WERI-Rb-1 (cell line): ENCODE data around the gene CAPN1.

ENCODE experiments used
- DNase-seq: peaks from one replicate; pipeline ENCODE4 v3.0.0-alpha.2; 2020
- H3K27ac ChIP-seq: fragments of 250-450 bp; sonication (Bioruptor Pico); 2 replicates; pipeline ENCODE4 v1.5.1; 2020; ENCODE audit warnings: mild to moderate bottlenecking, moderate library complexity
- H3K27me3 ChIP-seq: fragments of 250-450 bp; sonication (Bioruptor Pico); 2 replicates; pipeline ENCODE4 v1.5.1; 2021; ENCODE audit warnings: mild to moderate bottlenecking, low read depth, moderate library complexity; ENCODE audit not compliant: insufficient read depth, severe bottlenecking
- H3K36me3 ChIP-seq: fragments of 250-450 bp; sonication (Bioruptor Pico); 2 replicates; pipeline ENCODE4 v1.5.1; 2020; ENCODE audit warnings: mild to moderate bottlenecking, moderate library complexity
- H3K4me3 ChIP-seq: 2 replicates; pipeline ENCODE4 v1.5.1; 2011; ENCODE audit warnings: low read depth, mild to moderate bottlenecking, control low read depth, low read length
- H3K9me3 ChIP-seq: fragments of 250-450 bp; sonication (Bioruptor Pico); 2 replicates; pipeline ENCODE4 v1.5.1; 2021; ENCODE audit warnings: mild to moderate bottlenecking, moderate library complexity; ENCODE audit not compliant: severe bottlenecking
- TF ChIP-seq, protein P1 (sequence below): IDR thresholded peaks from 2 replicates; pipeline ENCODE4 v1.5.1; 2011; ENCODE audit warnings: low read depth, mild to moderate bottlenecking, control low read depth, inconsistent platforms, low read length

Gene CAPN1

GRCh38 chr11:65188486-65188885, 6.8 kb downstream of the CAPN1 start:
- no peak for DNase-seq
- no peaks in the 10 kb centered on the region for H3K9me3 ChIP-seq
- H3K27ac ChIP-seq, result no peak overlapping the region
- TF ChIP-seq, protein P1, sequence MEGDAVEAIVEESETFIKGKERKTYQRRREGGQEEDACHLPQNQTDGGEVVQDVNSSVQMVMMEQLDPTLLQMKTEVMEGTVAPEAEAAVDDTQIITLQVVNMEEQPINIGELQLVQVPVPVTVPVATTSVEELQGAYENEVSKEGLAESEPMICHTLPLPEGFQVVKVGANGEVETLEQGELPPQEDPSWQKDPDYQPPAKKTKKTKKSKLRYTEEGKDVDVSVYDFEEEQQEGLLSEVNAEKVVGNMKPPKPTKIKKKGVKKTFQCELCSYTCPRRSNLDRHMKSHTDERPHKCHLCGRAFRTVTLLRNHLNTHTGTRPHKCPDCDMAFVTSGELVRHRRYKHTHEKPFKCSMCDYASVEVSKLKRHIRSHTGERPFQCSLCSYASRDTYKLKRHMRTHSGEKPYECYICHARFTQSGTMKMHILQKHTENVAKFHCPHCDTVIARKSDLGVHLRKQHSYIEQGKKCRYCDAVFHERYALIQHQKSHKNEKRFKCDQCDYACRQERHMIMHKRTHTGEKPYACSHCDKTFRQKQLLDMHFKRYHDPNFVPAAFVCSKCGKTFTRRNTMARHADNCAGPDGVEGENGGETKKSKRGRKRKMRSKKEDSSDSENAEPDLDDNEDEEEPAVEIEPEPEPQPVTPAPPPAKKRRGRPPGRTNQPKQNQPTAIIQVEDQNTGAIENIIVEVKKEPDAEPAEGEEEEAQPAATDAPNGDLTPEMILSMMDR, result no peak
- peaks cover 46% of the 10 kb centered on the region for H3K36me3 ChIP-seq
- no peaks in the 10 kb centered on the region for H3K27me3 ChIP-seq
- no peak overlapping the region for H3K4me3 ChIP-seq

- Histone ChIP-seq H3K36me3 (peaks cover 49% of the 10 kb centered on the region), H3K9me3 (no peaks in the 10 kb centered on the region), H3K27ac (no peak overlapping the region), H3K27me3 (no peaks in the 10 kb centered on the region), H3K4me3 (no peak overlapping the region)
- no peak for DNase-seq
- TF ChIP-seq, protein P1, result no peak
Measured at GRCh38 chr11:65189191-65189590, 7.5 kb downstream of the CAPN1 start.

DNA sequence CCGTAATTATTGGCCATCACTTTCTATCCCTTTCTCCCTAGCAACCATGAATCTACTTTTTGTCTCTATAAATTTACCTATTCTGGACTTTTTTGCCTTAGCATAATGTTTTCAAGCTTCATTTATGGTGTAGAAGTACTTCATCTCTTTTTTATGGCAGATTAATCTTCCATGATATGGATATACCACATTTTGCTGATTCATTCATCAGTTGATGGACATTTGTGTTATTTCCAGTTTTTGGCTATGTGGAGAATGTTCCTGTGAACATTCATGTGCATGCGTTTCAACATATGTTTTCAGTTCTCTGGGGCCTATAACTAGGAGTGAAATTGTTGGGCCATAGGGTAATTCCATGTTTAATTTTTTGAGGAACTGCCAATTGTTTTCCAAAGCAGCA, 12.8 kb downstream of the CAPN1 start:
- H3K36me3 ChIP-seq, result peaks cover 33% of the 10 kb centered on the region
- no peaks in the 10 kb centered on the region for H3K27me3 ChIP-seq
- TF ChIP-seq, protein P1, result no peak
- no peak for DNase-seq
- H3K4me3 ChIP-seq, result no peak overlapping the region
- no peak overlapping the region for H3K27ac ChIP-seq
- H3K9me3 ChIP-seq, result no peaks in the 10 kb centered on the region

DNA sequence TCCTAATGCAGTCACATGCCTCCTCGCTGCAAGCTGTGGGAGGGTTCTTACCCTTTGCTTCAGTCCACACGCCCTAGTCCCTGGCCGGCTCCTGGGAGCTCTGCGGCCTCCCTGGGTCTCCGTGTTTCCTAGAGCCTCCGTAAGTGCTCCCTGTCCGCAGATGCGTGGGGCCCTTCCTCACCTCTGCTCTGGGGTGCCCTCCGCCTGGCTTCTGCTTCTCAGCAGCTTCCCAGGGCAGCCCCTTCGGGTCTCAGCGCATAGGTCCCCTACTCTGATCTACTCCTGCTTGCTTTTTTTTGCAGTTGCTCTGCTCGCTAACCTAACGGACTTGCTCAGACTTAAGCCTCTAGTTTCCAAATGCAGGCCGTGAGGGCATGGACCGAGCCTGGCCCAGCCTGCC, 22.4 kb downstream of the CAPN1 start:
- TF ChIP-seq, protein P1, result no peak

GRCh38 chr11:65204646-65205601, 23.2 kb downstream of the CAPN1 start:
- peak overlapping the region; percentile 24 for H3K27ac ChIP-seq
- H3K36me3 ChIP-seq, result peaks cover 45% of the 10 kb centered on the region

More for the DNA sequence above, 22.4 kb downstream of the CAPN1 start:
- Histone ChIP-seq H3K4me3 (no peak overlapping the region), H3K27me3 (no peaks in the 10 kb centered on the region), H3K36me3 (peaks cover 37% of the 10 kb centered on the region), H3K9me3 (no peaks in the 10 kb centered on the region), H3K27ac (no peak overlapping the region)
- no peak for DNase-seq

More at GRCh38 chr11:65204646-65205601, 23.2 kb downstream of the CAPN1 start:
- Histone ChIP-seq H3K4me3 (no peak overlapping the region), H3K27me3 (no peaks in the 10 kb centered on the region), H3K9me3 (no peaks in the 10 kb centered on the region)
- DNase-seq, result peak; percentile 82
- TF ChIP-seq, protein P1, result peak; percentile 94
